ENCODE measurements around the gene USP10.
"Not testable (repeated sequence)": the region's sequence is repeated elsewhere in the genome, so short reads cannot be mapped to it uniquely, and the experiment has no call there.

Gene USP10

DNA sequence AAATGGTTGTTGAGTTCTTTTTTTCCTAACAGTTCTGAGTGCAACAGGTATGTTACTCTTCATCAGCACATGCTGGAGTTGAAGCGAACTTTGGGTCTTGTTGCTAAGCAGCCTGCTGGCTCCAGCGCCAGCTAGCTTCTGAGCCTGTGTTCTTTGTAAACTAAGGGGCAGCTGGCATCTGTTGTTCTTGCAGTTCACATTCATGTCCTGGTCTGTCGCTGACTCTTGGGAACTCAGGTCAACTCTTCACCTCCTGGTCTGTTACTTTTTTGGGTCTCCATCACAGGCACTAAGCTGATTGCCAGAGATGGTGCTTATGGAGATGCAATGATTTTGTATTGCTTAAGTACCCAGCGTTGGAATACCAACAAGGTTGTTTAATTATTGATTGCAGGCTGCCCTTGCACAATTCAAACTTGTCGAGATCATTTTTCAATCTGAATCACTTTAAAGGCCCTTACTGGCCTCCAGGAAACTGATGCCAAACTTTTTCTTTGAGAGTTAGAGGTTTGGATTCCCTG, 40.9 kb downstream of the USP10 start:
- WGBS (ENCODE audit: insufficient coverage, insufficient read length), result no CpG with 5 or more reads among the region's 5 CpGs
- Histone ChIP-seq H3K4me1 (ENCODE audit: control insufficient read depth, insufficient read depth, low read length) (peaks cover 3% of the 10 kb centered on the region; the same call in 1 of the 2 replicates), H3K4me3 (ENCODE audit: low read length) (no peak overlapping the region), H3K27ac (ENCODE audit: low read length) (no peak overlapping the region), H3K36me3 (ENCODE audit: control insufficient read depth, insufficient read depth, low read length) (no peaks in the 10 kb centered on the region), H3K27me3 (ENCODE audit: control insufficient read depth, insufficient read depth, low read length) (no peaks in the 10 kb centered on the region), H3K9me3 (ENCODE audit: control insufficient read depth, insufficient read depth, low read length) (no peaks in the 10 kb centered on the region)
- no peak for DNase-seq (ENCODE audit: low read depth, low spot score)

DNA sequence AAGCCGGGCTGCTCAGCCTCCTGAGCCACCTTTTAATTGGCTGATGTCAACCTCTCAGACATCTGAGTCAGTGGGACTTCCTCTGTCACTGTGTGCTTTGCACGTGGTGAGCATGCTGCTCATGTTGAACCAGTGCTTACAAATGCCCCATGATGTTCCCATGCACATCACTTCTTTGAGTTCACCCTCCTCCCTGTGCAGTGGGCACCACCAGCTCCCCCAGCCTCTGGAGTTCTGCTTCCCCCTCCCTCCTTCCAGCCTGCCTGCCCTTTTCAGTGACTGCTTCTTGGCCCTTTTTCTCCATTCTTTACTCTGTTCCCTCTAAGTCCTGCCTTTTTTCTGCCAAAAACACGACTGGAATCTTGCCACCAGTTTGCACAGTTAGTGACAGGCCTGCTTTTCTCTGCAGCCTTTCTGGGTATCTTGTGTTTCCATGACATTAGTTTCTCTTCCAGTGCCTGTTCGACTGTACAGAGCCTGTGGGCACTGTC, 41.6 kb downstream of the USP10 start:
- DNase-seq (ENCODE audit: low read depth, low spot score), result no peak
- H3K27me3 ChIP-seq (ENCODE audit: control insufficient read depth, insufficient read depth, low read length), result no peaks in the 10 kb centered on the region
- no peak overlapping the region for H3K4me3 ChIP-seq (ENCODE audit: low read length)
- peaks cover 3% of the 10 kb centered on the region; the same call in 1 of the 2 replicates for H3K4me1 ChIP-seq (ENCODE audit: control insufficient read depth, insufficient read depth, low read length)
- no peak overlapping the region for H3K27ac ChIP-seq (ENCODE audit: low read length)
- WGBS (ENCODE audit: insufficient coverage, insufficient read length), result no CpG with 5 or more reads among the region's 4 CpGs
- no peaks in the 10 kb centered on the region; the same call in 1 of the 2 replicates for H3K36me3 ChIP-seq (ENCODE audit: control insufficient read depth, insufficient read depth, low read length)
- H3K9me3 ChIP-seq (ENCODE audit: control insufficient read depth, insufficient read depth, low read length), result no peaks in the 10 kb centered on the region

DNA sequence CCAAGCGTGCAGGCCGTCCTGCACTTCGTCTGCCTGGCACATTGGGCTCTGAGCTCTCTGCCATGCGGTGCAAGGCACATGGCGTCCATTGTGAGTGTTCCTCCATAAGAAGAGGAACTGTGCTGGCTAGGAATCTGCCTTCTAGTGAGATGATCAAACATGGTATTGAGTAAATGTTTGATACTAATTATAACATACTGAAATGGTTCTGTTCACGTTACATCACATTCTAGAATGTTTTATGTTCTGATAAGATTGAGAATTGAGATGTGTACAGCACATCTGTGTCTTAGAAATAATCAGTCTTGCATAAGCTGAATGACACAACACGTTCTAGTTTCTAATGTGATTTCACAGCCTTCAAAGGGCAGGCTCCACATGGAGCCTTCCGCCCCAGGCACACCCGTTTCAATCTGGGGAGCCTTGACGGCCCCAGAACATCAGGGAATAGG, 42.9 kb downstream of the USP10 start:
- no peak for DNase-seq (ENCODE audit: low read depth, low spot score)
- Histone ChIP-seq H3K4me3 (ENCODE audit: low read length) (no peak overlapping the region), H3K4me1 (ENCODE audit: control insufficient read depth, insufficient read depth, low read length) (peaks cover 3% of the 10 kb centered on the region; the same call in 1 of the 2 replicates), H3K36me3 (ENCODE audit: control insufficient read depth, insufficient read depth, low read length) (no peaks in the 10 kb centered on the region; the same call in 1 of the 2 replicates), H3K27me3 (ENCODE audit: control insufficient read depth, insufficient read depth, low read length) (no peaks in the 10 kb centered on the region), H3K27ac (ENCODE audit: low read length) (no peak overlapping the region), H3K9me3 (ENCODE audit: control insufficient read depth, insufficient read depth, low read length) (no peaks in the 10 kb centered on the region)
- no CpG with 5 or more reads among the region's 10 CpGs for WGBS (ENCODE audit: insufficient coverage, insufficient read length)

DNA sequence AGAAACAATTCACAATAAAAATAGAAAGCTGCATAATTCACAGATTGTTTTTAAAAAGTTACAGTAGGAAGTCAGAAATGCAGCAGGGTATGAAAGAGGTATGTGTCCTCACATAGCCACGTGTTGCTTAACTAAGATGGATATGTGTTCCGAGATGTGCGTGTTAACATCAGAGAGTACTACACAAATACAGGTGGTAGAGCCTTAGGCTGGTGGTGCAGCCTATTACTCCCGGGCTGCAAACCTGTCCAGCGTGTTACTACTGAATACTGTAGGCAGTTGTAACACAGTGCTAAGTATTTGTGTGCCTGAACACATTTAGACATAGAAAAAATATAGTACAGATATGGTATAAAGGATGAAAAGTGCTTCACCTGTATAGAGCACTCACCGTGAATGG, 46.4 kb downstream of the USP10 start:
- H3K9me3 ChIP-seq (ENCODE audit: control insufficient read depth, insufficient read depth, low read length), result no peaks in the 10 kb centered on the region
- no peaks in the 10 kb centered on the region for H3K27me3 ChIP-seq (ENCODE audit: control insufficient read depth, insufficient read depth, low read length)
- 0 out of 2 replicates have a peak, but pooled peaks cover 1% of the 10 kb centered on the region for H3K4me1 ChIP-seq (ENCODE audit: control insufficient read depth, insufficient read depth, low read length)
- DNase-seq (ENCODE audit: low read depth, low spot score), result no peak
- no peak overlapping the region for H3K4me3 ChIP-seq (ENCODE audit: low read length)
- no CpG with 5 or more reads among the region's 6 CpGs for WGBS (ENCODE audit: insufficient coverage, insufficient read length)
- H3K36me3 ChIP-seq (ENCODE audit: control insufficient read depth, insufficient read depth, low read length), result no peaks in the 10 kb centered on the region; the same call in 1 of the 2 replicates
- no peak overlapping the region for H3K27ac ChIP-seq (ENCODE audit: low read length)

DNA sequence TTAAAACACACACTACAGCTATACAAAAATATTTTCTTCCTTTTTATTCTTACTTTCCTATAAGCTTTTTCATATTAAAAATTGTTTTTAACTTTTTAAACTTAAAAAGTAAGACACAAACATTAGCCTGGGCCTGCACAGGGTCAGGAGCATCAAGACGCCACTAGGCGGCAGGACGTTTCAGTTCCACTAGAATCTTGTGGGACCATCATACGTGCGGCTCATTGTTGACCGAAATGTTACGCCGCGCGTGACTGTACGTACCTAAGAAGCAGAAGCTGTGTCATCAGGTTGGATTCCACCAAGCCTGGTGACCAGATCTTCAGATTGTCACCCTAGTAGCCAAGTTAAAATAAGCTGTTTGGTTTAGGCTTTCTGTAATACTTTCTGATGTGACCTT, 47.1 kb downstream of the USP10 start:
- no CpG with 5 or more reads among the region's 11 CpGs for WGBS (ENCODE audit: insufficient coverage, insufficient read length)
- Histone ChIP-seq H3K4me3 (ENCODE audit: low read length) (no peak overlapping the region), H3K9me3 (ENCODE audit: control insufficient read depth, insufficient read depth, low read length) (no peaks in the 10 kb centered on the region), H3K27ac (ENCODE audit: low read length) (no peak overlapping the region), H3K27me3 (ENCODE audit: control insufficient read depth, insufficient read depth, low read length) (no peaks in the 10 kb centered on the region), H3K36me3 (ENCODE audit: control insufficient read depth, insufficient read depth, low read length) (no peaks in the 10 kb centered on the region; the same call in 1 of the 2 replicates), H3K4me1 (ENCODE audit: control insufficient read depth, insufficient read depth, low read length) (0 out of 2 replicates have a peak, but pooled peaks cover 1% of the 10 kb centered on the region)
- DNase-seq (ENCODE audit: low read depth, low spot score), result no peak

DNA sequence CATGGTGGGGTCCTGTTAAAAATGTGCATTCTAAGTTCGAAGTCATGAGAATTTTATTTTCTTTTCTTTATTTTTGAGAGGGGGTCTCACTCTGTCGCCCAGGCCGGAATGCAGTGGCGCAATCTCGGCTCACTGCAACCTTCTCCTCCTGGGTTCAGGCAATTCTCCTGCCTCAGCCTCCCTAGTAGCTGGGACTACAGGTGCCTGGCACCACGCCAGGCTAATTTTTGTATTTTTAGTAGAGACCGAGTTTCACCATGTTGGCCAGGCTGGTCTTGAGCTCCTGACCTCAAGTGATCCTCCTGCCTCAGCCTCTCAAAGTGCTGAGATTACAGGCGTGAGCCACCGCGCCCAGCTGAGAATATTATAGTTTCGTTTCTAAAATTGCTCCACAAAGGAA, 48.4 kb downstream of the USP10 start:
- no CpG with 5 or more reads among the region's 11 CpGs for WGBS (ENCODE audit: insufficient coverage, insufficient read length)
- H3K9me3 ChIP-seq (ENCODE audit: control insufficient read depth, insufficient read depth, low read length); H3K4me1 ChIP-seq (ENCODE audit: control insufficient read depth, insufficient read depth, low read length); H3K27ac ChIP-seq (ENCODE audit: low read length); H3K27me3 ChIP-seq (ENCODE audit: control insufficient read depth, insufficient read depth, low read length); H3K36me3 ChIP-seq (ENCODE audit: control insufficient read depth, insufficient read depth, low read length); DNase-seq (ENCODE audit: low read depth, low spot score); H3K4me3 ChIP-seq (ENCODE audit: low read length): not testable (repeated sequence)

DNA sequence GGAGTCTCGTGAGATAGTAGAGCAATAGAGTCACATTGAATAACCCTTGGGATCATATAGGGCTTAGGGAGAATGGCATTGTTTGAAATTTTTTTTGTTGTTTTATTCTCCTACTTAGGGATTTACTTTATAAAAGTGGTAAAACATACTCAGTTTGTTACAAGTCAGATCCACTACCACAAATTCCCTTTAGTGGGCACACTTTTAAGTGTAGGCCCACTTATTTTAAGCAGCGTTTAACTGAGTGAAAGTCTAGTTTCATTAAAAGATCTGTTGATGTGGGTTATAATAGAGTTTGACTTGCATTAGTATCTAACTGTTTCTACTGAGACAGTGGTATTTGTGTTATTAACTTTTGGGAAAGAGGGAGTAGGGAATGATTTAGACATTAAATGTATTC, 49.3 kb downstream of the USP10 start:
- no peaks in the 10 kb centered on the region for H3K27me3 ChIP-seq (ENCODE audit: control insufficient read depth, insufficient read depth, low read length)
- no CpG with 5 or more reads among the region's 2 CpGs for WGBS (ENCODE audit: insufficient coverage, insufficient read length)
- no peaks in the 10 kb centered on the region; the same call in 1 of the 2 replicates for H3K36me3 ChIP-seq (ENCODE audit: control insufficient read depth, insufficient read depth, low read length)
- H3K9me3 ChIP-seq (ENCODE audit: control insufficient read depth, insufficient read depth, low read length), result no peaks in the 10 kb centered on the region
- H3K4me3 ChIP-seq (ENCODE audit: low read length), result no peak overlapping the region
- H3K4me1 ChIP-seq (ENCODE audit: control insufficient read depth, insufficient read depth, low read length), result no peaks in the 10 kb centered on the region
- DNase-seq (ENCODE audit: low read depth, low spot score), result no peak
- no peak overlapping the region for H3K27ac ChIP-seq (ENCODE audit: low read length)

DNA sequence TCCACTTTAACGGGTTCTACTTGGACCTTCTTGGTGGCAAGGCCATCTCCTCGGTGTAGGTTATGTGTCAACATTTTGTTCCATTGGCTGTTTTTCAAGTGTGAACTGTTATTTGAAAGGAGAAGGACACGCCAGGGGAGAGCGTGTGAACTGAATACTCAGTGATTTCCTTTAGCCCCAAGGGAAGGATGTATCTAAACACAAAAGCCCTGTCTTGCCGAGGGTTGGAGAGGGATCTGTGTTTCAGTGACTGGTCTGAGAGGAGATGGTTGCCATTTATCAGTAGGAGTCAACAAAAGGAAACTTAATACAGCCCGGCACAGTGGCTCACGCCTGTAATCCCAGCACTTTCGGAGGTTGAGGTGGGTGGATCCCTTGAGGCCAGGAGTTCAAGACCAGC, 50.0 kb downstream of the USP10 start:
- Histone ChIP-seq H3K27me3 (ENCODE audit: control insufficient read depth, insufficient read depth, low read length) (no peaks in the 10 kb centered on the region), H3K9me3 (ENCODE audit: control insufficient read depth, insufficient read depth, low read length) (no peaks in the 10 kb centered on the region), H3K4me1 (ENCODE audit: control insufficient read depth, insufficient read depth, low read length) (no peaks in the 10 kb centered on the region), H3K27ac (ENCODE audit: low read length) (no peak overlapping the region), H3K4me3 (ENCODE audit: low read length) (no peak overlapping the region), H3K36me3 (ENCODE audit: control insufficient read depth, insufficient read depth, low read length) (no peaks in the 10 kb centered on the region; the same call in 1 of the 2 replicates)
- no CpG with 5 or more reads among the region's 8 CpGs for WGBS (ENCODE audit: insufficient coverage, insufficient read length)
- DNase-seq (ENCODE audit: low read depth, low spot score), result no peak

DNA sequence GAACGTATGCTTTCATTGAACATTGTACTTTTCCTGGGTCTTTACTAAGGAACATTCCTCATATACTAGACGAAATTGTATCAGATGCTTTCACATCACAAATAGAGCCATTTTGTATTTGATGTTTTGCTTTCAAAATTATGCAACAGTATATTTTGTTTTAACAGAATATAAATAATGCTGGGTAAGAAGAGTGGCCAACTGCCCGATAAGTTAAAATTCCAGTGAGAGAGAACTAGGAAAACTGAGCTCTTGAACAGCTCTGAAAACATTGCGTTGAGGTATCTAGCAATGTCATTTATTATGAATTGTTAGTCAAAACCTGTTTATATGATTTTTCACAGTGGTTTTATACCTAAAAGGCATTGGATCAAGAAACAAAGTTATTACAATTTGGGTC, 50.8 kb downstream of the USP10 start:
- H3K36me3 ChIP-seq (ENCODE audit: control insufficient read depth, insufficient read depth, low read length), result no peaks in the 10 kb centered on the region; the same call in 1 of the 2 replicates
- WGBS (ENCODE audit: insufficient coverage, insufficient read length), result no CpG with 5 or more reads among the region's 4 CpGs

DNA sequence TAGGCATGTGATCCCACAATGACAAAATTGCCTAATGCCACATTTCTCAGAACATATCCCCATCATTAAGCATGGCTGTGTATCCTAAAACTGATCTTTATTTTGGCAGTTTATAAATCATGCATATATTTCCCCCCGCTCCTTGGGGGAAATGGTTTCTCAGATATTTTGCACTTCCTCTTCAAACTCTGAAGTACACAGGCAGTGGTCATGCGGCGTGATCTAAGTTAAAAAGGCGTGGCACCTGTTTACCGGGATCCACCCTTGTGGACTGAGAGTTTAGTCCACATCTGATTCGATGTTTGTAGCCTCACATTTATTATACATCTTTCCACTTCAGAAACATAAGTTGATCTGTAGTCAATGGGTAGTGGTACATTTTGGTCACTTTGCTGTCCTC, 51.4 kb downstream of the USP10 start:
- no peaks in the 10 kb centered on the region; the same call in 1 of the 2 replicates for H3K36me3 ChIP-seq (ENCODE audit: control insufficient read depth, insufficient read depth, low read length)
- H3K4me3 ChIP-seq (ENCODE audit: low read length), result no peak overlapping the region
- no peaks in the 10 kb centered on the region for H3K27me3 ChIP-seq (ENCODE audit: control insufficient read depth, insufficient read depth, low read length)
- H3K27ac ChIP-seq (ENCODE audit: low read length), result no peak overlapping the region
- no peak for DNase-seq (ENCODE audit: low read depth, low spot score)
- WGBS (ENCODE audit: insufficient coverage, insufficient read length), result no CpG with 5 or more reads among the region's 6 CpGs
- H3K9me3 ChIP-seq (ENCODE audit: control insufficient read depth, insufficient read depth, low read length), result no peaks in the 10 kb centered on the region
- 0 out of 2 replicates have a peak, but pooled peaks cover 2% of the 10 kb centered on the region for H3K4me1 ChIP-seq (ENCODE audit: control insufficient read depth, insufficient read depth, low read length)

More for the DNA sequence above, 50.8 kb downstream of the USP10 start:
- Histone ChIP-seq H3K27ac (ENCODE audit: low read length) (no peak overlapping the region), H3K4me1 (ENCODE audit: control insufficient read depth, insufficient read depth, low read length) (no peaks in the 10 kb centered on the region), H3K27me3 (ENCODE audit: control insufficient read depth, insufficient read depth, low read length) (no peaks in the 10 kb centered on the region), H3K4me3 (ENCODE audit: low read length) (no peak overlapping the region), H3K9me3 (ENCODE audit: control insufficient read depth, insufficient read depth, low read length) (no peaks in the 10 kb centered on the region)
- DNase-seq (ENCODE audit: low read depth, low spot score), result no peak

DNA sequence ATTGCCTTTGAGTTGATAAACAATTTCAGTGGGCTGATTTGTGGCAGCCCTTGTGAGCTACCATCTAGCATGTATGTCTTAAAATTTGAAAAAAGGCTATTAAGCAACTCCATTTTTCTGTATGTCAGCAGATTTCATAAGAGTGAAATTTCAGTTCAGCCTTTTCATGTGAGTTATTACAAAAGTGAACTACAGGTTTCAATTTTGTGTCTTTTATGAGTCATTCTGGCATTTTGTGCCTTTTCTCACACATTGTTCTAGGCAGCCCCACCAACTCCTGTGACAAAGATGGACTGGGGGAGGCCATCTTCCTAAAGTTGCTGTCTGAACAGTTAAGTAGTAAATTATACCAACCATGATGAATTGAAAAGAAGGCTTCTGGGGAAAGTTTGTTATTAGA, 52.1 kb downstream of the USP10 start:
- Histone ChIP-seq H3K27me3 (ENCODE audit: control insufficient read depth, insufficient read depth, low read length) (no peaks in the 10 kb centered on the region), H3K9me3 (ENCODE audit: control insufficient read depth, insufficient read depth, low read length) (no peaks in the 10 kb centered on the region), H3K4me1 (ENCODE audit: control insufficient read depth, insufficient read depth, low read length) (0 out of 2 replicates have a peak, but pooled peaks cover 2% of the 10 kb centered on the region), H3K4me3 (ENCODE audit: low read length) (no peak overlapping the region), H3K36me3 (ENCODE audit: control insufficient read depth, insufficient read depth, low read length) (no peaks in the 10 kb centered on the region), H3K27ac (ENCODE audit: low read length) (no peak overlapping the region)
- DNase-seq (ENCODE audit: low read depth, low spot score), result no peak
